GM23338 (cell line): ENCODE measurements around the gene BRD7. TPM values are rescaled to one million over a fixed set of nuclear protein-coding genes. Genes with fewer than 3 reads are reported as not detected.
A peak's percentile ranks its signal among the peaks of the same experiment; 100 is the strongest.

Experiments used
- ATAC-seq: fragments of 200-7000 bp; cut with Tn5 transposase; 3 replicates; pipeline ENCODE4 v1.9.1; 2020
- DNase-seq: peaks from one replicate; pipeline ENCODE4 v3.0.0-alpha.2; 2015; ENCODE audit warnings: low spot score
- H2AFZ ChIP-seq: fragments of 200-600 bp; sonication (generic); 2 replicates; pipeline ENCODE4 v1.8.0; 2016; ENCODE audit warnings: antibody characterized with exemption, mild to moderate bottlenecking, moderate library complexity
- H3F3A ChIP-seq: fragments of 200-600 bp; sonication (generic); replicated peaks from 2 replicates; pipeline ENCODE4 v1.8.0; 2017; ENCODE audit warnings: antibody characterized with exemption, mixed run types, low read depth
- H3K27ac ChIP-seq: fragments of 200-600 bp; sonication (generic); 2 replicates; pipeline ENCODE4 v1.6.1; 2016; ENCODE audit warnings: low read depth
- H3K27me3 ChIP-seq: fragments of 200-600 bp; sonication (generic); 2 replicates; pipeline ENCODE4 v1.8.0; 2016; ENCODE audit warnings: mild to moderate bottlenecking, mixed run types, moderate library complexity; ENCODE audit not compliant: insufficient read depth
- H3K36me3 ChIP-seq: fragments of 200-600 bp; sonication (generic); 2 replicates; pipeline ENCODE4 v1.8.0; 2016; ENCODE audit warnings: mild to moderate bottlenecking; ENCODE audit not compliant: insufficient read depth
- H3K4me1 ChIP-seq: fragments of 200-600 bp; sonication (generic); 2 replicates; pipeline ENCODE4 v1.8.0; 2016; ENCODE audit warnings: mild to moderate bottlenecking, moderate library complexity; ENCODE audit not compliant: insufficient read depth
- H3K4me2 ChIP-seq: fragments of 200-600 bp; sonication (generic); 2 replicates; pipeline ENCODE4 v1.7.1; 2017; ENCODE audit warnings: mixed run types
- H3K4me3 ChIP-seq: fragments of 200-600 bp; sonication (generic); 2 replicates; pipeline ENCODE4 v1.6.1; 2016; ENCODE audit warnings: mixed run types
- H3K79me2 ChIP-seq: fragments of 200-600 bp; sonication (generic); replicated peaks from 2 replicates; pipeline ENCODE4 v1.8.0; 2017; ENCODE audit warnings: mild to moderate bottlenecking; ENCODE audit not compliant: insufficient read depth
- H3K9me2 ChIP-seq: fragments of 200-600 bp; sonication (generic); 2 replicates; pipeline ENCODE4 v1.8.0; 2017; ENCODE audit not compliant: insufficient read depth
- H4K20me1 ChIP-seq: fragments of 200-600 bp; sonication (generic); replicated peaks from 2 replicates; pipeline ENCODE4 v1.8.0; 2017; ENCODE audit warnings: mild to moderate bottlenecking; ENCODE audit not compliant: insufficient read depth
- H3K27ac Mint-ChIP-seq: 2 replicates; pipeline ENCODE4 v1.8.0; 2020; ENCODE audit warnings: inconsistent platforms, mild to moderate bottlenecking, moderate library complexity, mixed read lengths
- H3K27me3 Mint-ChIP-seq: 3 replicates; pipeline ENCODE4 v1.8.0; 2022; ENCODE audit warnings: low read depth, mild to moderate bottlenecking, moderate library complexity, mixed read lengths, inconsistent platforms; ENCODE audit not compliant: insufficient read depth, poor library complexity
- H3K36me3 Mint-ChIP-seq: 3 replicates; pipeline ENCODE4 v1.8.0; 2021; ENCODE audit warnings: low read depth, mild to moderate bottlenecking, inconsistent platforms, moderate library complexity, mixed read lengths
- H3K4me1 Mint-ChIP-seq: 3 replicates; pipeline ENCODE4 v1.8.0; 2020; ENCODE audit warnings: mild to moderate bottlenecking, inconsistent platforms, mixed read lengths
- H3K4me3 Mint-ChIP-seq: 3 replicates; pipeline ENCODE4 v1.8.0; 2021; ENCODE audit warnings: moderate library complexity, mild to moderate bottlenecking, inconsistent platforms, mixed read lengths
- H3K9me3 Mint-ChIP-seq: 3 replicates; pipeline ENCODE4 v1.8.0; 2020; ENCODE audit warnings: moderate library complexity, mild to moderate bottlenecking, inconsistent platforms, mixed read lengths
- CREB1 ChIP-seq: fragments of 250-450 bp; sonication (Bioruptor Pico); IDR thresholded peaks from 2 replicates; pipeline ENCODE4 v1.5.0; 2020; ENCODE audit warnings: low read depth, mild to moderate bottlenecking, moderate library complexity
- EZH2 ChIP-seq: fragments of 200-600 bp; sonication (generic); IDR thresholded peaks from one replicate; pipeline ENCODE4 v1.8.0; 2017; ENCODE audit warnings: antibody characterized with exemption, mild to moderate bottlenecking, low read depth; ENCODE audit not compliant: unreplicated experiment
- JUNB ChIP-seq: IDR thresholded peaks from one replicate; pipeline ENCODE4 v1.6.1; 2016; ENCODE audit warnings: antibody characterized with exemption; ENCODE audit not compliant: unreplicated experiment
- NANOG ChIP-seq: IDR thresholded peaks from 2 replicates; pipeline ENCODE4 v1.6.1; 2016; ENCODE audit warnings: antibody characterized with exemption, borderline replicate concordance
- POLR2AphosphoS5 ChIP-seq: IDR thresholded peaks from 2 replicates; pipeline ENCODE4 v1.6.1; 2016; ENCODE audit warnings: antibody characterized with exemption, low read depth
- STAT1 ChIP-seq: IDR thresholded peaks from one replicate; pipeline ENCODE4 v1.6.1; 2016; ENCODE audit warnings: antibody characterized with exemption; ENCODE audit not compliant: unreplicated experiment
- ZNF114 ChIP-seq: fragments of 250-450 bp; sonication (Bioruptor Pico); IDR thresholded peaks from 2 replicates; pipeline ENCODE4 v1.5.0; 2020; ENCODE audit warnings: mild to moderate bottlenecking, moderate library complexity
- ZNF331 ChIP-seq: fragments of 250-450 bp; sonication (Bioruptor Pico); IDR thresholded peaks from 2 replicates; pipeline ENCODE4 v1.5.0; 2020; ENCODE audit warnings: low read depth, mild to moderate bottlenecking, moderate library complexity
- polyA plus RNA-seq: library from polyadenylated mRNA; unstranded; fragments of >200 nt; fragmentation: Nextera tagmentation; extraction: Ambion mirVana; gene quantifications from 2 replicates; pipeline ENCODE4 v1.2.1, GENCODE V29; 2016
- total RNA-seq: library from RNA; depleted of rRNA; stranded (reverse); fragments of >200 nt; shearing (Covaris generic); gene quantifications from 2 replicates; pipeline ENCODE4 v1.2.3, GENCODE V29; 2014
- TF ChIP-seq, protein P1 (sequence below), 2 experiments: fragments of 200-600 bp in 1 of 2; sonication (generic) in 1 of 2; conservative IDR thresholded peaks; 2 replicates each; pipeline versions ENCODE4 v1.5.1 to v1.6.1; 2016 to 2017; ENCODE audit warnings: antibody characterized with exemption in 2 of 2, low read depth in 2 of 2, mild to moderate bottlenecking in 2 of 2, moderate library complexity in 1 of 2
- TF ChIP-seq, protein P2 (sequence below): IDR thresholded peaks from one replicate; pipeline ENCODE4 v1.6.1; 2018; ENCODE audit warnings: antibody characterized with exemption; ENCODE audit not compliant: unreplicated experiment
- TF ChIP-seq, protein P3 (sequence below): IDR thresholded peaks from 2 replicates; pipeline ENCODE4 v1.6.1; 2016; ENCODE audit warnings: antibody characterized with exemption

The BRD7 gene
- total and polyA plus RNA-seq, 2 experiments from 2014 or later = 93.0 to 149 TPM

DNA sequence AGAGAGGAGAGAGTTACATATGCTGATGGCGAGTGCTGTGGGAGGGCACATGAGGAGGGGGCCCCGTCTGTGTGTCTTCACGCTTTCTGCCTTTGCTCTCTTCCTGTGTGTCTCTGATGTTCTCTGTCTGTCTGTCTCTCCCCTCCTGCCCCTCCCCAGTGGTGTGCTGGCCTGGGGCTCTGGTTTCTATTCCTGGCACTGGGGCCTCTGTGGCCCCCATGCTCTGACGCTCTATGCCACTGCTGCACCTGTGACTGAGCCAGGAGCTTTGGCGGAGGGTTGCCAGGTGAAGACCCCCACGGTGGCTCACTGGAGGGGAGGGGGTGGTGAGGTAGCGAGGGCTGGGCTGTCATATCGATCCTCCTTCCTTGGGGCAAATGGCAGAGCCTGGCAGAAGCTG is 24.6 kb upstream of the BRD7 start (continued):
- TF ChIP-seq EZH2 (no peak), ZNF331 (CRISPR knock-in tag) (no peak), NANOG (no peak), JUNB (no peak)
- TF ChIP-seq, protein P1, sequence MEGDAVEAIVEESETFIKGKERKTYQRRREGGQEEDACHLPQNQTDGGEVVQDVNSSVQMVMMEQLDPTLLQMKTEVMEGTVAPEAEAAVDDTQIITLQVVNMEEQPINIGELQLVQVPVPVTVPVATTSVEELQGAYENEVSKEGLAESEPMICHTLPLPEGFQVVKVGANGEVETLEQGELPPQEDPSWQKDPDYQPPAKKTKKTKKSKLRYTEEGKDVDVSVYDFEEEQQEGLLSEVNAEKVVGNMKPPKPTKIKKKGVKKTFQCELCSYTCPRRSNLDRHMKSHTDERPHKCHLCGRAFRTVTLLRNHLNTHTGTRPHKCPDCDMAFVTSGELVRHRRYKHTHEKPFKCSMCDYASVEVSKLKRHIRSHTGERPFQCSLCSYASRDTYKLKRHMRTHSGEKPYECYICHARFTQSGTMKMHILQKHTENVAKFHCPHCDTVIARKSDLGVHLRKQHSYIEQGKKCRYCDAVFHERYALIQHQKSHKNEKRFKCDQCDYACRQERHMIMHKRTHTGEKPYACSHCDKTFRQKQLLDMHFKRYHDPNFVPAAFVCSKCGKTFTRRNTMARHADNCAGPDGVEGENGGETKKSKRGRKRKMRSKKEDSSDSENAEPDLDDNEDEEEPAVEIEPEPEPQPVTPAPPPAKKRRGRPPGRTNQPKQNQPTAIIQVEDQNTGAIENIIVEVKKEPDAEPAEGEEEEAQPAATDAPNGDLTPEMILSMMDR (conservative IDR thresholded peaks at IDR 0.05; ENCODE audit: low read depth in 2 of 2) = no peak

- H3K27me3 Mint-ChIP-seq = peaks cover 2% of the 10 kb centered on the region
- DNase-seq (no peak), ATAC-seq (no peak; the same call in 2 of the 3 replicates)
- H3K27ac Mint-ChIP-seq = no peak overlapping the region
- no peaks in the 10 kb centered on the region for H3K36me3 ChIP-seq
- TF ChIP-seq CREB1 (CRISPR knock-in tag) = no peak
- TF ChIP-seq, protein P2, sequence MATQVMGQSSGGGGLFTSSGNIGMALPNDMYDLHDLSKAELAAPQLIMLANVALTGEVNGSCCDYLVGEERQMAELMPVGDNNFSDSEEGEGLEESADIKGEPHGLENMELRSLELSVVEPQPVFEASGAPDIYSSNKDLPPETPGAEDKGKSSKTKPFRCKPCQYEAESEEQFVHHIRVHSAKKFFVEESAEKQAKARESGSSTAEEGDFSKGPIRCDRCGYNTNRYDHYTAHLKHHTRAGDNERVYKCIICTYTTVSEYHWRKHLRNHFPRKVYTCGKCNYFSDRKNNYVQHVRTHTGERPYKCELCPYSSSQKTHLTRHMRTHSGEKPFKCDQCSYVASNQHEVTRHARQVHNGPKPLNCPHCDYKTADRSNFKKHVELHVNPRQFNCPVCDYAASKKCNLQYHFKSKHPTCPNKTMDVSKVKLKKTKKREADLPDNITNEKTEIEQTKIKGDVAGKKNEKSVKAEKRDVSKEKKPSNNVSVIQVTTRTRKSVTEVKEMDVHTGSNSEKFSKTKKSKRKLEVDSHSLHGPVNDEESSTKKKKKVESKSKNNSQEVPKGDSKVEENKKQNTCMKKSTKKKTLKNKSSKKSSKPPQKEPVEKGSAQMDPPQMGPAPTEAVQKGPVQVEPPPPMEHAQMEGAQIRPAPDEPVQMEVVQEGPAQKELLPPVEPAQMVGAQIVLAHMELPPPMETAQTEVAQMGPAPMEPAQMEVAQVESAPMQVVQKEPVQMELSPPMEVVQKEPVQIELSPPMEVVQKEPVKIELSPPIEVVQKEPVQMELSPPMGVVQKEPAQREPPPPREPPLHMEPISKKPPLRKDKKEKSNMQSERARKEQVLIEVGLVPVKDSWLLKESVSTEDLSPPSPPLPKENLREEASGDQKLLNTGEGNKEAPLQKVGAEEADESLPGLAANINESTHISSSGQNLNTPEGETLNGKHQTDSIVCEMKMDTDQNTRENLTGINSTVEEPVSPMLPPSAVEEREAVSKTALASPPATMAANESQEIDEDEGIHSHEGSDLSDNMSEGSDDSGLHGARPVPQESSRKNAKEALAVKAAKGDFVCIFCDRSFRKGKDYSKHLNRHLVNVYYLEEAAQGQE = no peak
- TF ChIP-seq POLR2AphosphoS5 = no peak
- TF ChIP-seq STAT1 = no peak
- TF ChIP-seq EZH2 = no peak
- TF ChIP-seq ZNF331 (CRISPR knock-in tag) = no peak
- no peak for TF ChIP-seq ZNF114 (CRISPR knock-in tag)
- TF ChIP-seq, protein P3, sequence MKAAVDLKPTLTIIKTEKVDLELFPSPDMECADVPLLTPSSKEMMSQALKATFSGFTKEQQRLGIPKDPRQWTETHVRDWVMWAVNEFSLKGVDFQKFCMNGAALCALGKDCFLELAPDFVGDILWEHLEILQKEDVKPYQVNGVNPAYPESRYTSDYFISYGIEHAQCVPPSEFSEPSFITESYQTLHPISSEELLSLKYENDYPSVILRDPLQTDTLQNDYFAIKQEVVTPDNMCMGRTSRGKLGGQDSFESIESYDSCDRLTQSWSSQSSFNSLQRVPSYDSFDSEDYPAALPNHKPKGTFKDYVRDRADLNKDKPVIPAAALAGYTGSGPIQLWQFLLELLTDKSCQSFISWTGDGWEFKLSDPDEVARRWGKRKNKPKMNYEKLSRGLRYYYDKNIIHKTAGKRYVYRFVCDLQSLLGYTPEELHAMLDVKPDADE = no peak
- TF ChIP-seq JUNB = no peak
- H3K4me3 ChIP-seq = no peak overlapping the region
- peaks cover 2% of the 10 kb centered on the region for H3K9me2 ChIP-seq
- peak overlapping the region; percentile 93 for H2AFZ ChIP-seq
- H3K4me2 ChIP-seq = no peak overlapping the region
- H4K20me1 ChIP-seq = no peaks in the 10 kb centered on the region
- no peak overlapping the region for H3K4me3 Mint-ChIP-seq
- no peaks in the 10 kb centered on the region for H3K27me3 ChIP-seq
- H3F3A ChIP-seq = no peaks in the 10 kb centered on the region
- no peaks in the 10 kb centered on the region for H3K36me3 Mint-ChIP-seq
- peaks cover 18% of the 10 kb centered on the region for H3K4me1 Mint-ChIP-seq
- no peaks in the 10 kb centered on the region for H3K79me2 ChIP-seq
- H3K9me3 Mint-ChIP-seq = no peaks in the 10 kb centered on the region
- no peaks in the 10 kb centered on the region for H3K4me1 ChIP-seq
- no peak overlapping the region for H3K27ac ChIP-seq
These were observed 22.3 kb upstream of the BRD7 start for GRCh38 chr16:50390914-50391716.
